Measurements from ENCODE around the gene RPH3AL. TPM values are rescaled to one million over a fixed set of nuclear protein-coding genes. Genes with fewer than 3 reads are reported as not detected.

The RPH3AL gene
- total and polyA plus RNA-seq, 3 donors from 2014 or later, result 4.4 to 13.5 (median 6.5) TPM

GRCh38 chr17:229709-230394, 122.8 kb downstream of the RPH3AL start:
- H3K4me1 ChIP-seq, result no peaks in the 10 kb centered on the region
- TF ChIP-seq POLR2A (IDR thresholded peaks at IDR 0.05) (no peak), CTCF (IDR thresholded peaks at IDR 0.05) (no peak)
- no peaks in the 10 kb centered on the region for H3K27me3 ChIP-seq
- no peak overlapping the region for H3K27ac ChIP-seq
- intact Hi-C loops (cut with DNase I; ENCODE audit: low total_unique reads), result no loop called here
- H3K4me3 ChIP-seq, result no peak overlapping the region
- 93 to 95% methylated on average over 13 to 15 of the region's 15 CpGs for WGBS, 2 donors
- no peaks in the 10 kb centered on the region for H3K9me3 ChIP-seq
- no peaks in the 10 kb centered on the region for H3K36me3 ChIP-seq (ENCODE audit: low read depth, missing control alignments)
- DNase-seq, result no peak

GRCh38 chr17:228951-229708, 123.5 kb downstream of the RPH3AL start:
- 78 to 83% methylated on average over 5 to 6 of the region's 8 CpGs for WGBS, 2 donors
- no peak for DNase-seq
- Histone ChIP-seq H3K36me3 (ENCODE audit: low read depth, missing control alignments) (no peaks in the 10 kb centered on the region), H3K27ac (no peak overlapping the region), H3K9me3 (no peaks in the 10 kb centered on the region), H3K4me1 (no peaks in the 10 kb centered on the region), H3K4me3 (no peak overlapping the region), H3K27me3 (no peaks in the 10 kb centered on the region)
- intact Hi-C loops (cut with DNase I; ENCODE audit: low total_unique reads), result no loop called here
- TF ChIP-seq POLR2A (IDR thresholded peaks at IDR 0.05), result no peak
- TF ChIP-seq CTCF (IDR thresholded peaks at IDR 0.05), result no peak

GRCh38 chr17:227946-228615, 124.5 kb downstream of the RPH3AL start:
- TF ChIP-seq CTCF (IDR thresholded peaks at IDR 0.05) (no peak), POLR2A (IDR thresholded peaks at IDR 0.05) (no peak)
- no peak overlapping the region for H3K4me3 ChIP-seq
- no peak for DNase-seq
- H3K27me3 ChIP-seq, result no peaks in the 10 kb centered on the region
- H3K27ac ChIP-seq, result no peak overlapping the region
- H3K4me1 ChIP-seq, result no peaks in the 10 kb centered on the region
- H3K9me3 ChIP-seq, result no peaks in the 10 kb centered on the region
- H3K36me3 ChIP-seq (ENCODE audit: low read depth, missing control alignments), result no peaks in the 10 kb centered on the region
- intact Hi-C loops (cut with DNase I; ENCODE audit: low total_unique reads), result no loop called here
- WGBS, 2 donors, result 88 to 90% methylated on average over 15 to 19 of the region's 19 CpGs

GRCh38 chr17:227078-227945, 125.3 kb downstream of the RPH3AL start:
- TF ChIP-seq CTCF (IDR thresholded peaks at IDR 0.05), result no peak
- no peak for TF ChIP-seq POLR2A (IDR thresholded peaks at IDR 0.05)
- no peak overlapping the region for H3K27ac ChIP-seq
- H3K4me1 ChIP-seq, result no peaks in the 10 kb centered on the region

More at GRCh38 chr17:227078-227945, 125.3 kb downstream of the RPH3AL start:
- no peak overlapping the region for H3K4me3 ChIP-seq
- DNase-seq, result no peak
- H3K27me3 ChIP-seq, result no peaks in the 10 kb centered on the region
- H3K36me3 ChIP-seq (ENCODE audit: low read depth, missing control alignments), result no peaks in the 10 kb centered on the region
- no peaks in the 10 kb centered on the region for H3K9me3 ChIP-seq
- 82% methylated on average over 9 to 14 of the region's 15 CpGs for WGBS, 2 donors
- intact Hi-C loops (cut with DNase I; ENCODE audit: low total_unique reads), result no loop called here

All from testis (tissue), 3 donors.